Stimulated activated CD8-positive, alpha-beta memory T cell treated with anti-CD3 and anti-CD28 coated beads, Interleukin-2, amount 100 ng/mL, for 1 hour (primary cell): Measurements from ENCODE around the gene ACOT8.
"Not testable (repeated sequence)": the region's sequence is repeated elsewhere in the genome, so short reads cannot be mapped to it uniquely, and the experiment has no call there.

Experiments
- DNase-seq, 2 donors: peaks; one replicate each; pipeline ENCODE4 v3.0.0-alpha.2; 2020; ENCODE audit warnings: low read depth in 2 of 2

Gene ACOT8

DNA sequence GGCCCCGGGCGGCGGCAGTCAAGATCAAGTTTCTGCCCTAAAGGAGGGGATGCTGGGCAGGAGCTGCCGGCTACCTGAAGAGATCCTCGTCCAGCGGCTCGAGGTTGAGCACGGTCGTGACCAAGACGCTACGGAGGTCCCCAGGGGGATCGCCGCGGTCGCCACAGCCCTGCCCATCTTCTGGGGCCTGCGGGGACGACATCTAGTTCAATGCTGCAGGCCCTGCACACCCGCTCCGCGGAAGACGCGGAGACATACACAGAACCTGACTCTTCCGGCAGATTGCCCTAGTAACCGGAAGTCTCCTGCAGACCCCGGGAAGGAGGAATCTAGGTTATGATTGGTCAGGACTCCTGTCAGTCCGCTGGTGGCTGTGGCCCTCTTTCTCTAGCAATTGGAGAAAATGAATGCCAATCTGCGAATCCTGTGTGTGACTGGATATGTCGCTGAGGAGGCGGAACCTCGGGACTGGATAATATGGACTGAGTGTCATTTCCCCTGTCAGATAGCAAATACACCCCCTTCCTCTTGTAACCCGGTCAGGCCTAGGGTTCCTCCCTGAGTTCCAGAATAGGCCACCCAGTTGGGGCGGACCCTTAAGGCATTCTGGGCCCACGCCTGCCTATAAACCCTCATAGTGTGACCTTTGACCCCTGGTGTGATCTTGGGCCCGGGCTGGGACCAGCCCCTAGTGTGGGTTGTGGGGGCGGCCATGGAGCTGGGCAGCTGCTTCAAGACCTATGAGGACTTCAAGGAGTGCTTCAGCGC, at the start of gene ACOT8, which contains the start of gene ZSWIM3:
Gene ACOT8 (minus strand): TSS at position 279 of the 768 bp plus-strand sequence. CDS start 77 bp downstream, at position 202.
Gene ZSWIM3 (plus strand): TSS at position 501 of the 768 bp plus-strand sequence. CDS start 212 bp downstream, at position 713.
- DNase-seq = peak; percentile 73 to 80

DNA sequence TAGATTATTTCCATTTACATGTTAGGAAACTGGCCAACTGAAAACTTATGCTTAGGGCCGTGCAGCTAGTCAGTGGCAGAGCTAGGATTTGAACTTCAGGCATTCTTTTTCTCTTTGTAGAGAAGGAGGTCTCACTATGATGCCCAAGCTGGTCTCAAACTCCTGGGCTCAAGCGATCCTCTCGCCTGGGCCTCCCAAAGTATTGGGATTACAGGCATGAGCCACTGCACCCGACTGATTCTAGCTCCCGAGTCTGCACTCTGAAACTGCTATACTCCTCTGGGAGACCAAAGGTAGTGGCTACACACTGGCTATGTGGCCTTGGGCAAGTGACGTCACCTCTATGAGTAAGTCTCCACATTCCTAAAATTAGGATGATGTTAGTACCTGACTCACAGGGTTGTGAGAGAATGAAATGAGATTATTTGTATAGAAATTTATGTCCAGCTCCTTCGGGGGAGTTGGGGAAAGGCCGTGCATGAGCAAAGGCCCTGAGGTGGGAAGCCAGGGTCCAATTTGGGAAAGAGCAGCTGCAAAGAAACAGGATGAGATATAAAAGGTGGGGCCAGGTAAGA, 48.4 kb upstream of the ACOT8 start:
- DNase-seq = no peak

- no peak for DNase-seq
Measured at GRCh38 chr20:45904583-45905504, 47.7 kb upstream of the ACOT8 start.

DNA sequence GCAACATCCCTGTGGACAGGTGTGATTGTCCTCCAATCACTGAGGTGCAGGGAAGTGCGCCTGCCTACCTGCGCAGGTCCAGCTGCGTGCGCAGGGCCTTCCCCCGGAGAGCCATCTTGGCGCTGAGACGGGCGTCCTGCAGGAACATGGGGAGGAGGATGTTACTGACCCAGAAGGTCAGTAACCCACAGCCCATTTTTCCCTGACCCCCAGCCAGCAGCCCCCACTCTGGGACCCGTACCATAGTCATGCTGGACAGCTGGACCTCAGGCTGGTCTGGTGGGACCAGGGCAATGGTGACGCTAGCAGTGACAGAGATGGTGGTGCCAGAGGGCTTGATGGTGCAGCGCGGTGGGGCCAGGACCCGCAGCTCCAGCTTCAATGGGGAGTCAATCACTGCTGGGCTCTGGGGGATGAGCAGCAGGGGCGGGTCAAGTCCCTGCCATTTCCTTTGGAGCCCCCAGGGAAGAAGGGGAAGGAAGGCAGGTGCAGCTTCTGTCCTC, 45.1 kb upstream of the ACOT8 start:
- no peak for DNase-seq

- DNase-seq = not testable (repeated sequence)
Measured at GRCh38 chr20:45901332-45901731, 44.1 kb upstream of the ACOT8 start.

DNA sequence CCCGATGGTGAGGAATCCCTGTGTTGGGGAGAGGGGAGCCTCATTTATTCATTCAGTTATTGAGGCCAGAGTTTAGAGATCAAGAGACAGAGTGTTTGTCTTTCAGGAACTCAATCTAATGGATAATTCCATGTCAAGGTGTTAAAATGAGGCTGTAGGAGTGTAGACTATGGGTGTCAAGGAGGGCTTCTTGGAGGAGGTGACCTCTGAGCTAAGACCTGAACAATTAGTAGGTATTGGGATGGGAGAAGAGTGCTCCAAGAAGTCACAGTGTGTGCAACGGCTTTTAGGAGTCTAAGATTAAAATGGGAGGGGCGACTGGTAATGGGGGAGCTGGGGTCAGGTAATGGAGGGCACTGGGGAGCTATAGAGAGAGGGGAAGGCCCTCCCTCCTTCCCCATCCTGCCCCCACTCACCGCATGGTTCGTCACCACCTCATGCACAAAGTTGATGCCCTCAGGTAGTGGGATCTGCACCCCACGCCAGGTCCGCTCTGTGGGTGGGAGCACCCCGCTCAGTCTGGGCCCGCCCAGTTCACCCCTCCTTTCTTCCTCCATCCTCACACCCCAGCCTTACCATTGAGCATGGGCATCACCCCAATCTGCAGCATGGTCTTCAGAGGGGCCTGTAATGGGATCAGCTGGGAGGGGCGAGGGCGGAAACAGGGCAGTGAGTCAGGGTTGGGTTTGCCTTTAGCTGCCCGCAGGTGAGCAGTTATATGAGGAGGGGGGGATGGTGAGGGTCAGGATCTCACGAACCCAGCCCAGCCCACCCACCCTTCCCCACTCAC, 42.0 kb upstream of the ACOT8 start:
- no peak for DNase-seq

- DNase-seq = no peak
Measured at GRCh38 chr20:45898285-45898684, 41.1 kb upstream of the ACOT8 start.

GRCh38 chr20:45897692-45898091, 40.5 kb upstream of the ACOT8 start:
- DNase-seq = no peak

DNA sequence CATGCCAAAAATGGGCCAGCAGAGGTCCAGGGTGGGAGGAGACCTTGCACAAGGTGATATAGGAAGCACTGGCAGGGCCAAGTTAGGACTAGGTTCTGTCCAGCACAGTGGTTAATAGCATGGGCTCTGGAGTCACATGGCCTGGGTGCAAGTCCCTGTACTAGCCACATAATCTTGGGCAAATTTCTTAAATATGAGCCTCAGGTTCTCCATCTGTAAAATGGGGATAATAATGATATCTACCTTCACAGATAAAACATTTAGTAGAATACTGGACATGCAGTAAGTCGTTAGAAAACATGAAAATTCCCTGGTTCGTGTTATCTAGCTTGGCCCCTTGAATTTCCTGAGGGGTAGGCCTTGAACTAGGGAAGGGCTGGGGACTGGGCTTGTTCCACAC, 40.1 kb upstream of the ACOT8 start:
- no peak for DNase-seq

- DNase-seq = no peak
Measured at GRCh38 chr20:45896641-45897161, 39.5 kb upstream of the ACOT8 start.

GRCh38 chr20:45894797-45895196, 37.6 kb upstream of the ACOT8 start:
- no peak for DNase-seq

DNA sequence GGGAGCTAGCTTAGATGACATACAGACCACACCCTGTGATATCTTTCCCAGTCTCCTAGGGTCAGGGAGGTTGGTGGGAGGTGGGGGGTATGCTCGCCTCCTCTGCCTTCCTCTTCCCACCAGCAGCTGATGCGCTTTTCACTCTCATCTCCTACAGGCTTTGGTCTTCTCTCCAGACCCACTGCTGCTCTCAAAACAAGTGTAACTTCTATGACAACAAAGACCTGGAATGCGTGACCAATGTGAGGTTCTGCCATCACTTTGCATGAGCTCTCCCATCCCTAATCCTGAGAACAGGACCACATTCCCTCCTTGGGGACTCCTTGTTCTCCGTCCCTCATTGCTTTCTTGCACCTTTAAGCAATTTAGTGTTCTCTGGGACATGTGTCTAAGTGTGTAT, 36.6 kb upstream of the ACOT8 start:
- DNase-seq = no peak

GRCh38 chr20:45892828-45893500, 35.8 kb upstream of the ACOT8 start:
- DNase-seq = no peak

DNA sequence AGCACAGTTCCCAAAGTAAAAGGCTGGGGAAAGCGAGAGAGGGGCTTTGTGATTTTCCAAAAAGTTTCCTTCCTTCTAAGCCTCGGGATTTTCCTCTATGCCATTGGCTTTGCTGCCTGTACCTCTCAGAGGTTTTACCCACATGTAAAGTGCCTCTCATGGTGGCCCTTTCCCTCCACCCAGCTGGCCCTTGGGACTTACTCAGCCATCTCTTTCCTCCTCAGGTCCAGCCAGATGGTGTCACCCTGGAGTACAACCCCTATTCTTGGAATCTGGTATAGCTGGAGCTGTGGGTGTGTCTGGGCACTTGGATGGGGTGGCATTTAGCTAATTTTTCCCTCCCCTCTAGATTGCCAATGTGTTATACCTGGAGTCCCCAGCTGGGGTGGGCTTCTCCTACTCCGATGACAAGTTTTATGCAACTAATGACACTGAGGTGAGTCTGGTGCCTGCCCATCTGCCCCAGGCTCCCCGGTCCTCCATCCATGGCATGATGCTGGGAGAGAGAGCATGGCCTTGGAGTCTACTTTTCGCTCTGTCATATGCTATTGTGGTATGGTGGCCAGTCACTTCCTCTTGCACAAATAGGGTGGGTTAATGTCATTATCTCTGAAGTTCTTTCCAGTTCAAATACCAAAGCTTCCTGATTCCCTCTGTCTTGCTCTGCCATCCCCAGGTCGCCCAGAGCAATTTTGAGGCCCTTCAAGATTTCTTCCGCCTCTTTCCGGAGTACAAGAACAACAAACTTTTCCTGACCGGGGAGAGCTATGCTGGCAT, 35.0 kb upstream of the ACOT8 start:
- DNase-seq = no peak

GRCh38 chr20:45890985-45891983, 34.1 kb upstream of the ACOT8 start, which contains the start of the genes CTSA and NEURL2:
Gene CTSA (plus strand): TSS chr20:45891335. CDS start chr20:45891569, 234 bp downstream.
Gene NEURL2 (minus strand): TSS chr20:45891208. CDS start chr20:45890991, 217 bp downstream.
- peak; percentile 63 to 76 for DNase-seq

- no peak for DNase-seq
Measured at GRCh38 chr20:45890077-45890984, 33.1 kb upstream of the ACOT8 start.

GRCh38 chr20:45888681-45889080, 31.5 kb upstream of the ACOT8 start:
- DNase-seq = no peak
